ENCODE results near the gene TPMT. TPM values are rescaled to one million over a fixed set of nuclear protein-coding genes. Genes with fewer than 3 reads are reported as not detected.

The TPMT gene
- total RNA-seq, 4 donors from 2014 or later, result 15.1 to 53.5 (median 32.8) TPM

DNA sequence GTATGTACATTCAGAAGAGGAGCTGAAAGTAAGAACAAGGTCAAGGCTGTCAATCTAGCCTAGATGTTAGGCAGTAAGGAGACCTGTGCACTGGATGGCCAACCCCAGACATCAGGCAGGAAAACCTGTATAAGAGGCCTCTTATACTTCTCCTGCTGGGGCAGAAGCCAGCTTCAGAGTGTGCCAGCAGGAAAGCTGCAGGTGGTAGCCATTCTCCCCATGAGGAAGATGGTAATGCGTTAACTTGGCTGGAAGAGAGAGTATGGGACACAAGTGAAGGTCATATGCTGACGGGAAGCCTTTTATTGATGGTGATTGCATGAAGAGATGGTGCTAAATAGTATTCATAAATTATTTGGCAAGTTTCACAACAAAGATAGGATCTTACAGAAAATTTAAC is 53.0 kb downstream of the TPMT start:
- Histone ChIP-seq H3K9me3 (peaks cover 0 to 3% of the 10 kb centered on the region in 2 donors), H3K36me3 (no peaks in the 10 kb centered on the region), H3K4me1 (no peaks in the 10 kb centered on the region), H3K27ac (no peak overlapping the region), H3K27me3 (no peaks in the 10 kb centered on the region), H3K4me3 (no peak overlapping the region)
- 95% methylated on average over 2 of the region's 2 CpGs; no CpG with 5 or more reads in 1 of the 2 donors for WGBS, 2 donors (ENCODE audit: low coverage in 1 of 2)
- intact Hi-C loops (cut with DNase I; ENCODE audit: low total_unique reads), result no loop called here
- TF ChIP-seq, protein P1, sequence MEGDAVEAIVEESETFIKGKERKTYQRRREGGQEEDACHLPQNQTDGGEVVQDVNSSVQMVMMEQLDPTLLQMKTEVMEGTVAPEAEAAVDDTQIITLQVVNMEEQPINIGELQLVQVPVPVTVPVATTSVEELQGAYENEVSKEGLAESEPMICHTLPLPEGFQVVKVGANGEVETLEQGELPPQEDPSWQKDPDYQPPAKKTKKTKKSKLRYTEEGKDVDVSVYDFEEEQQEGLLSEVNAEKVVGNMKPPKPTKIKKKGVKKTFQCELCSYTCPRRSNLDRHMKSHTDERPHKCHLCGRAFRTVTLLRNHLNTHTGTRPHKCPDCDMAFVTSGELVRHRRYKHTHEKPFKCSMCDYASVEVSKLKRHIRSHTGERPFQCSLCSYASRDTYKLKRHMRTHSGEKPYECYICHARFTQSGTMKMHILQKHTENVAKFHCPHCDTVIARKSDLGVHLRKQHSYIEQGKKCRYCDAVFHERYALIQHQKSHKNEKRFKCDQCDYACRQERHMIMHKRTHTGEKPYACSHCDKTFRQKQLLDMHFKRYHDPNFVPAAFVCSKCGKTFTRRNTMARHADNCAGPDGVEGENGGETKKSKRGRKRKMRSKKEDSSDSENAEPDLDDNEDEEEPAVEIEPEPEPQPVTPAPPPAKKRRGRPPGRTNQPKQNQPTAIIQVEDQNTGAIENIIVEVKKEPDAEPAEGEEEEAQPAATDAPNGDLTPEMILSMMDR (IDR thresholded peaks at IDR 0.05), result no peak
- TF ChIP-seq POLR2AphosphoS5 (IDR thresholded peaks at IDR 0.05) (no peak), POLR2A (IDR thresholded peaks at IDR 0.05) (no peak)
- in situ Hi-C loops (cut with MboI; ENCODE audit: low pct_ligation_motif_present in 1 of 4, low pct_unique_long_range_greater_than_20kb in 1 of 4, low sequenced_read_pairs in 3 of 4), result loop anchor here (25.0 kb wide), 3 partner anchors 115 to 515 kb away; partner anchors contain the start of gene KIF13A (in 1 of the 4)
- DNase-seq, result no peak

- Histone ChIP-seq H3K4me1 (no peaks in the 10 kb centered on the region), H3K4me3 (no peak overlapping the region), H3K27ac (no peak overlapping the region), H3K36me3 (no peaks in the 10 kb centered on the region), H3K9me3 (no peaks in the 10 kb centered on the region), H3K27me3 (no peaks in the 10 kb centered on the region)
- 81 to 89% methylated on average over 1 of the region's 1 CpG for WGBS, 2 donors (ENCODE audit: low coverage in 1 of 2)
- TF ChIP-seq EP300 (IDR thresholded peaks at IDR 0.05; ENCODE audit: low read depth) (no peak), POLR2A (IDR thresholded peaks at IDR 0.05) (no peak), POLR2AphosphoS5 (IDR thresholded peaks at IDR 0.05) (no peak)
- TF ChIP-seq, protein P1 (IDR thresholded peaks at IDR 0.05), result no peak
- intact Hi-C loops (cut with DNase I; ENCODE audit: low total_unique reads), result no loop called here
- DNase-seq, result no peak
- in situ Hi-C loops (cut with MboI; ENCODE audit: low pct_ligation_motif_present in 1 of 4, low pct_unique_long_range_greater_than_20kb in 1 of 4, low sequenced_read_pairs in 3 of 4), result loop anchor here (25.0 kb wide), 3 partner anchors 114 to 514 kb away; partner anchors contain the start of gene KIF13A (in 1 of the 4)
These were observed 53.6 kb downstream of the TPMT start for GRCh38 chr6:18101271-18101670.

- no peak for DNase-seq
- Histone ChIP-seq H3K4me1 (no peaks in the 10 kb centered on the region), H3K27ac (no peak overlapping the region), H3K27me3 (no peaks in the 10 kb centered on the region), H3K9me3 (no peaks in the 10 kb centered on the region), H3K36me3 (no peaks in the 10 kb centered on the region), H3K4me3 (no peak overlapping the region)
- WGBS, 2 donors (ENCODE audit: low coverage in 1 of 2), result 0 to 91% methylated on average over 1 to 3 of the region's 3 CpGs
- TF ChIP-seq POLR2A (IDR thresholded peaks at IDR 0.05) (no peak), EP300 (IDR thresholded peaks at IDR 0.05; ENCODE audit: low read depth) (no peak), POLR2AphosphoS5 (IDR thresholded peaks at IDR 0.05) (no peak)
- TF ChIP-seq, protein P1 (IDR thresholded peaks at IDR 0.05), result no peak
- in situ Hi-C loops (cut with MboI; ENCODE audit: low pct_ligation_motif_present in 1 of 4, low pct_unique_long_range_greater_than_20kb in 1 of 4, low sequenced_read_pairs in 3 of 4) (loop anchor here (25.0 kb wide), 3 partner anchors 113 to 513 kb away; partner anchors contain the start of gene KIF13A (in 1 of the 4)), intact Hi-C loops (cut with DNase I; ENCODE audit: low total_unique reads) (no loop called here)
These were observed 54.6 kb downstream of the TPMT start for GRCh38 chr6:18100296-18100695.

DNA sequence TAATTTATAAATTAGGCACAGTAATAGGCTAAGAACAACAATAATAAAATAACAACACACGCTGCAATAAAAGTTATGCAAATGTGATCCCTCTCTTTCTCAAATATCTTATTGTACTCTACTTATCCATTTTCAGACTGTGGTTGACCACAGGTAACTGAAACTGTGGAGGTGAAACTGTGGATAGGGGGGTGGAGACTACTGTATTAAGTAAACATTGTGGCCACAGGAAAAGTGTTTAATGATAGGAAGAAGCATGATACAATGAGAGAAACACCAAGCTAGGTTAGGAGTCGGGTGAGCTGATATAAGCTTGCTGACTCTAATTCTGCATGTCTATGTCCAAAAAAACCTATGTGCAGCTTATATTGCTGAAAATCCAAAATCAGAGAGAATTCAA is 55.4 kb downstream of the TPMT start:
- TF ChIP-seq, protein P1 (IDR thresholded peaks at IDR 0.05), result no peak
- TF ChIP-seq POLR2A (IDR thresholded peaks at IDR 0.05), result no peak
- no peaks in the 10 kb centered on the region for H3K36me3 ChIP-seq
- no peak overlapping the region for H3K27ac ChIP-seq
- intact Hi-C loops (cut with DNase I; ENCODE audit: low total_unique reads) (no loop called here), in situ Hi-C loops (cut with MboI; ENCODE audit: low pct_ligation_motif_present in 1 of 4, low pct_unique_long_range_greater_than_20kb in 1 of 4, low sequenced_read_pairs in 3 of 4) (no loop called here)
- WGBS, 2 donors (ENCODE audit: low coverage in 1 of 2), result 87 to 94% methylated on average over 2 of the region's 2 CpGs
- no peaks in the 10 kb centered on the region for H3K4me1 ChIP-seq
- no peak for DNase-seq
- no peaks in the 10 kb centered on the region for H3K27me3 ChIP-seq
- H3K9me3 ChIP-seq, result no peaks in the 10 kb centered on the region
- H3K4me3 ChIP-seq, result no peak overlapping the region

Data from transverse colon (tissue), 4 donors.